OCI-LY3 (cell line): Measurements from ENCODE around the gene SLC25A42.
A peak's percentile ranks its signal among the peaks of the same experiment; 100 is the strongest.
"Not testable (repeated sequence)": the region's sequence is repeated elsewhere in the genome, so short reads cannot be mapped to it uniquely, and the experiment has no call there.

Experiments
- H2AFZ ChIP-seq: fragments of 200-600, 300-600 bp; shearing (Covaris generic); 2 replicates; pipeline ENCODE4 v1.6.0; 2014; ENCODE audit warnings: antibody characterized with exemption, low read depth, low read length
- H3K27ac ChIP-seq: fragments of 200-600, 300-600 bp; sonication (generic); 2 replicates; pipeline ENCODE4 v1.5.1; 2014; ENCODE audit warnings: mild to moderate bottlenecking, low read length, moderate library complexity, mixed read lengths
- H3K27me3 ChIP-seq: fragments of 200-600, 300-600 bp; sonication (generic); 2 replicates; pipeline ENCODE4 v1.6.1; 2014; ENCODE audit warnings: low read depth, low read length, mixed read lengths
- H3K36me3 ChIP-seq: fragments of 200-600, 300-600 bp; sonication (generic); replicated peaks from 2 replicates; pipeline ENCODE3; 2014; ENCODE audit warnings: low read depth, low read length, mixed read lengths
- H3K4me1 ChIP-seq: fragments of 300-600, 200-600 bp; sonication (generic); 2 replicates; pipeline ENCODE4 v1.6.1; 2014; ENCODE audit warnings: low read length, mixed read lengths
- H3K4me2 ChIP-seq: fragments of 200-600, 300-600 bp; sonication (generic); 2 replicates; pipeline ENCODE4 v1.6.1; 2014; ENCODE audit warnings: low read length, mixed read lengths
- H3K4me3 ChIP-seq: fragments of 300-600, 200-600 bp; sonication (generic); 2 replicates; pipeline ENCODE4 v1.5.1; 2014; ENCODE audit warnings: antibody characterized with exemption, mild to moderate bottlenecking, low read length, moderate library complexity
- H3K79me2 ChIP-seq: fragments of 300-600, 200-600 bp; shearing (Covaris generic); 2 replicates; pipeline ENCODE4 v1.6.1; 2014; ENCODE audit warnings: mild to moderate bottlenecking, low read length, mixed read lengths
- H3K9ac ChIP-seq: fragments of 300-600, 200-600 bp; shearing (Covaris generic); 2 replicates; pipeline ENCODE4 v1.6.0; 2014; ENCODE audit warnings: mild to moderate bottlenecking, low read length, moderate library complexity
- H3K9me3 ChIP-seq: fragments of 200-600, 300-600 bp; shearing (Covaris generic); 2 replicates; pipeline ENCODE4 v1.6.1; 2014; ENCODE audit warnings: low read length, mixed read lengths; ENCODE audit not compliant: insufficient read depth
- H4K20me1 ChIP-seq: fragments of 200-600, 300-600 bp; sonication (generic); 2 replicates; pipeline ENCODE4 v1.6.1; 2016; ENCODE audit warnings: low read length, mixed read lengths; ENCODE audit not compliant: insufficient read depth
- EZH2phosphoT487 ChIP-seq: fragments of 200-600 bp; shearing (Covaris generic); IDR thresholded peaks from 2 replicates; pipeline ENCODE4 v1.6.1; 2018; ENCODE audit warnings: antibody characterized with exemption, mixed run types, low read depth
- TF ChIP-seq, protein P1 (sequence below): fragments of 200-600, 300-600 bp; sonication (generic); IDR thresholded peaks from 2 replicates; pipeline ENCODE4 v1.5.1; 2014; ENCODE audit warnings: antibody characterized with exemption, low read length, low read depth

SLC25A42 gene, protein sequence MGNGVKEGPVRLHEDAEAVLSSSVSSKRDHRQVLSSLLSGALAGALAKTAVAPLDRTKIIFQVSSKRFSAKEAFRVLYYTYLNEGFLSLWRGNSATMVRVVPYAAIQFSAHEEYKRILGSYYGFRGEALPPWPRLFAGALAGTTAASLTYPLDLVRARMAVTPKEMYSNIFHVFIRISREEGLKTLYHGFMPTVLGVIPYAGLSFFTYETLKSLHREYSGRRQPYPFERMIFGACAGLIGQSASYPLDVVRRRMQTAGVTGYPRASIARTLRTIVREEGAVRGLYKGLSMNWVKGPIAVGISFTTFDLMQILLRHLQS

GRCh38 chr19:19063183-19064097, at the start of gene SLC25A42:
TSS of gene SLC25A42 (plus strand) at chr19:19063994. CDS start at chr19:19096125, 32,131 bp downstream.
- H3K27ac ChIP-seq, result no peak within 1 kb of the TSS
- no peaks in the 10 kb centered on the region for H3K36me3 ChIP-seq
- TF ChIP-seq, protein P1, sequence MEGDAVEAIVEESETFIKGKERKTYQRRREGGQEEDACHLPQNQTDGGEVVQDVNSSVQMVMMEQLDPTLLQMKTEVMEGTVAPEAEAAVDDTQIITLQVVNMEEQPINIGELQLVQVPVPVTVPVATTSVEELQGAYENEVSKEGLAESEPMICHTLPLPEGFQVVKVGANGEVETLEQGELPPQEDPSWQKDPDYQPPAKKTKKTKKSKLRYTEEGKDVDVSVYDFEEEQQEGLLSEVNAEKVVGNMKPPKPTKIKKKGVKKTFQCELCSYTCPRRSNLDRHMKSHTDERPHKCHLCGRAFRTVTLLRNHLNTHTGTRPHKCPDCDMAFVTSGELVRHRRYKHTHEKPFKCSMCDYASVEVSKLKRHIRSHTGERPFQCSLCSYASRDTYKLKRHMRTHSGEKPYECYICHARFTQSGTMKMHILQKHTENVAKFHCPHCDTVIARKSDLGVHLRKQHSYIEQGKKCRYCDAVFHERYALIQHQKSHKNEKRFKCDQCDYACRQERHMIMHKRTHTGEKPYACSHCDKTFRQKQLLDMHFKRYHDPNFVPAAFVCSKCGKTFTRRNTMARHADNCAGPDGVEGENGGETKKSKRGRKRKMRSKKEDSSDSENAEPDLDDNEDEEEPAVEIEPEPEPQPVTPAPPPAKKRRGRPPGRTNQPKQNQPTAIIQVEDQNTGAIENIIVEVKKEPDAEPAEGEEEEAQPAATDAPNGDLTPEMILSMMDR, result no peak
- TF ChIP-seq EZH2phosphoT487, result no peak
- peaks cover 15% of the 10 kb centered on the region for H3K4me1 ChIP-seq
- no peaks in the 10 kb centered on the region for H3K9me3 ChIP-seq
- no peaks in the 10 kb centered on the region for H3K27me3 ChIP-seq
- H3K79me2 ChIP-seq, result no peaks in the 10 kb centered on the region
- peak within 1 kb of the TSS; percentile 79 for H2AFZ ChIP-seq
- peak within 1 kb of the TSS; percentile 89 for H3K4me3 ChIP-seq
- peak within 1 kb of the TSS; percentile 99 for H3K4me2 ChIP-seq
- peak within 1 kb of the TSS; percentile 59 for H3K9ac ChIP-seq
- no peaks in the 10 kb centered on the region for H4K20me1 ChIP-seq

GRCh38 chr19:19021115-19021514, 42.7 kb upstream of the SLC25A42 start:
- Histone ChIP-seq H3K79me2 (peaks cover 92% of the 10 kb centered on the region), H3K9ac (no peak overlapping the region), H2AFZ (no peak overlapping the region), H3K4me3 (no peak overlapping the region), H3K36me3 (peaks cover 72% of the 10 kb centered on the region), H3K9me3 (no peaks in the 10 kb centered on the region), H3K4me1 (no peaks in the 10 kb centered on the region), H3K4me2 (no peak overlapping the region), H3K27ac (no peak overlapping the region), H4K20me1 (peaks cover 47% of the 10 kb centered on the region), H3K27me3 (no peaks in the 10 kb centered on the region)
- TF ChIP-seq, protein P1, result no peak
- TF ChIP-seq EZH2phosphoT487, result no peak

- Histone ChIP-seq H3K79me2 (peaks cover 92% of the 10 kb centered on the region), H3K4me2 (no peak overlapping the region), H4K20me1 (peaks cover 53% of the 10 kb centered on the region), H3K27ac (no peak overlapping the region), H3K4me3 (no peak overlapping the region), H3K36me3 (peaks cover 73% of the 10 kb centered on the region), H3K9ac (no peak overlapping the region), H3K27me3 (no peaks in the 10 kb centered on the region), H3K4me1 (no peaks in the 10 kb centered on the region), H2AFZ (no peak overlapping the region), H3K9me3 (no peaks in the 10 kb centered on the region)
- TF ChIP-seq, protein P1, result no peak
- TF ChIP-seq EZH2phosphoT487, result no peak
These were observed 41.3 kb upstream of the SLC25A42 start for GRCh38 chr19:19022380-19022961.

DNA sequence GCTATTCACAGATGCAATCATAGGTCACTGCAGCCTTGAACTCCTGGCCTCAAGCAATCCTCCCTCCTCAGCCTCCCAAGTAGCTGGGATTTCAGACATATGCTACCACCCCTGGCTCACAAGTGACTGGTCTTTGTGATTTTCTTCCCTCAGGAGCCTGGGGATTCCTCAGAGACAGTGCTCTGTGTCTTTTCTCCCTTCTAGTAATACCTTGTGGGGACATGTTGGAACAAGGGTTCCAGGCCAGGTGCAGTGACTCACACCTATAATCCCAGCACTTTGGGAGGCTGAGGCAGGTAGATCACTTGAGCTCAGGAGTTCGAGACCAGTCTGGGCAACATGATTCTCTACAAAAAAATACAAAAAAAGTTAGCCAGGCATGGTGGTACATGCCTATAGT, 40.4 kb upstream of the SLC25A42 start:
- not testable (repeated sequence) for H3K9me3 ChIP-seq, H2AFZ ChIP-seq, H3K27me3 ChIP-seq, H3K4me1 ChIP-seq, H3K4me3 ChIP-seq, H3K27ac ChIP-seq, H3K4me2 ChIP-seq, H3K9ac ChIP-seq
- Histone ChIP-seq H3K79me2 (peaks cover 93% of the 10 kb centered on the region), H3K36me3 (peaks cover 74% of the 10 kb centered on the region), H4K20me1 (peaks cover 57% of the 10 kb centered on the region)
